Vagina (tissue), 2 donors: ENCODE results near the gene CYP4Z1.

Experiments used
- CTCF ChIP-seq, 3 experiments: fragments of 450-650 bp in 2 of 3; fragments of 200-600 bp in 1 of 3; sonication (generic) in 1 of 3; IDR thresholded peaks; one replicate each; pipeline ENCODE4 v1.5.1; 2017 to 2019; ENCODE audit warnings: antibody characterized with exemption in 3 of 3, mild to moderate bottlenecking in 2 of 3, moderate library complexity in 2 of 3
- POLR2A ChIP-seq, 2 donors: fragments of 450-650 bp; IDR thresholded peaks; one replicate each; pipeline ENCODE4 v1.6.1; 2017; ENCODE audit warnings: antibody characterized with exemption in 2 of 2, mild to moderate bottlenecking in 2 of 2, moderate library complexity in 2 of 2

DNA sequence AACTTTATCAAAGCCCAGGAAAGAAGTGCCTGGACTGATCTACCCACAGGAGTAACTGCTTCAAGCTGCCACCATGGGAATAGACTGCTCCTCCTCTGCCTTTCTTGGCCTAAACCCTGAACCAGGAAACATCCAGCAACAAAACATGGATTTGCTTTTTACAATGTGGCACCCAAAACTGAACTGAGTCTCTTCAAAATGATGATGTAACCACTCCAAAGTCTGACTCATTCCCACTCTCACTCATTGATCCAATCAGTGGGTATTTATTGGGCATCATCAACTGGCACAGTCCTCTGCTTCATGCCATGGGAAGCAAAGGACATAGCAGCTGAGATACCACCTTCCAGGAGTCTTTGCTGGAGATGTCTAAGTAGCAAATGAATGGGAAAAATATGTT, 93.7 kb downstream of the CYP4Z1 start:
- TF ChIP-seq CTCF (IDR thresholded peaks at IDR 0.05) (no peak), POLR2A (IDR thresholded peaks at IDR 0.05) (no peak)
